ENCODE results near the gene BSN. TPM values are rescaled to one million over a fixed set of nuclear protein-coding genes. Genes with fewer than 3 reads are reported as not detected.

Gene BSN
- total RNA-seq, 2 donors from 2014 or later, result 0.13 to 0.22 TPM

- H3K4me3 Mint-ChIP-seq, result no peak overlapping the region
- no peaks in the 10 kb centered on the region for H3K9me3 Mint-ChIP-seq
- H3K27ac Mint-ChIP-seq, result no peak overlapping the region
- H3K4me1 Mint-ChIP-seq, result peaks cover 11% of the 10 kb centered on the region
- peaks cover 45% of the 10 kb centered on the region for H3K36me3 Mint-ChIP-seq (ENCODE audit: low read depth)
- no peaks in the 10 kb centered on the region for H3K27me3 Mint-ChIP-seq
- no peak for ATAC-seq (replicated peaks)
Observed at GRCh38 chr3:49530701-49531100, 23.6 kb upstream of the BSN start.

DNA sequence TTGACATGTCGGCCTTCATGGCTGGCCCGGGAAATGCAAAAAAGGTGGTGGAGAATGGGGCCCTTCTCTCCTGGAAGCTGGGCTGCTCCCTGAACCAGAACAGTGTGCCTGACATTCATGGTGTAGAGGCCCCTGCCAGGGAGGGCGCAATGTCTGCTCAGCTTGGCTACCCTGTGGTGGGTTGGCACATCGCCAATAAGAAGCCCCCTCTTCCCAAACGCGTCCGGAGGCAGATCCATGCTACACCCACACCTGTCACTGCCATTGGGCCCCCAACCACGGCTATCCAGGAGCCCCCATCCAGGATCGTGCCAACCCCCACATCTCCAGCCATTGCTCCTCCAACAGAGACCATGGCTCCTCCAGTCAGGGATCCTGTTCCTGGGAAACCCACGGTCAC, 23.1 kb upstream of the BSN start:
- Mint-ChIP-seq H3K4me3 (no peak overlapping the region), H3K9me3 (no peaks in the 10 kb centered on the region), H3K27ac (no peak overlapping the region), H3K27me3 (no peaks in the 10 kb centered on the region), H3K36me3 (ENCODE audit: low read depth) (peaks cover 45% of the 10 kb centered on the region), H3K4me1 (peaks cover 11% of the 10 kb centered on the region)
- ATAC-seq (replicated peaks), result no peak

DNA sequence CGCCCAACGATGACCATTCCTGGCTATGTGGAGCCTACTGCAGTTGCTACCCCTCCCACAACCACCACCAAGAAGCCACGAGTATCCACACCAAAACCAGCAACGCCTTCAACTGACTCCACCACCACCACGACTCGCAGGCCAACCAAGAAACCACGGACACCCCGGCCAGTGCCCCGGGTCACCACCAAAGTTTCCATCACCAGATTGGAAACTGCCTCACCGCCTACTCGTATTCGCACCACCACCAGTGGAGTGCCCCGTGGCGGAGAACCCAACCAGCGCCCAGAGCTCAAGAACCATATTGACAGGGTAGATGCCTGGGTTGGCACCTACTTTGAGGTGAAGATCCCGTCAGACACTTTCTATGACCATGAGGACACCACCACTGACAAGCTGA, 22.6 kb upstream of the BSN start:
- peaks cover 11% of the 10 kb centered on the region for H3K4me1 Mint-ChIP-seq
- no peaks in the 10 kb centered on the region for H3K9me3 Mint-ChIP-seq
- H3K27ac Mint-ChIP-seq, result no peak overlapping the region
- peaks cover 45% of the 10 kb centered on the region for H3K36me3 Mint-ChIP-seq (ENCODE audit: low read depth)
- no peak overlapping the region for H3K4me3 Mint-ChIP-seq
- no peaks in the 10 kb centered on the region for H3K27me3 Mint-ChIP-seq
- no peak for ATAC-seq (replicated peaks)

GRCh38 chr3:49533031-49533430, 21.2 kb upstream of the BSN start:
- Mint-ChIP-seq H3K9me3 (no peaks in the 10 kb centered on the region), H3K4me3 (no peak overlapping the region), H3K27ac (no peak overlapping the region), H3K27me3 (no peaks in the 10 kb centered on the region), H3K36me3 (ENCODE audit: low read depth) (peaks cover 45% of the 10 kb centered on the region), H3K4me1 (peaks cover 11% of the 10 kb centered on the region)
- ATAC-seq (replicated peaks), result no peak

- H3K36me3 Mint-ChIP-seq (ENCODE audit: low read depth), result peaks cover 45% of the 10 kb centered on the region
- no peak overlapping the region for H3K27ac Mint-ChIP-seq
- H3K4me1 Mint-ChIP-seq, result peaks cover 11% of the 10 kb centered on the region
- ATAC-seq (replicated peaks), result no peak
- H3K9me3 Mint-ChIP-seq, result no peaks in the 10 kb centered on the region
- H3K4me3 Mint-ChIP-seq, result no peak overlapping the region
- no peaks in the 10 kb centered on the region for H3K27me3 Mint-ChIP-seq
Observed at GRCh38 chr3:49533786-49534519, 20.3 kb upstream of the BSN start.

GRCh38 chr3:49534581-49535441, 19.5 kb upstream of the BSN start:
- Mint-ChIP-seq H3K36me3 (ENCODE audit: low read depth) (peaks cover 44% of the 10 kb centered on the region), H3K27me3 (no peaks in the 10 kb centered on the region), H3K9me3 (no peaks in the 10 kb centered on the region), H3K4me1 (peaks cover 5% of the 10 kb centered on the region), H3K4me3 (no peak overlapping the region), H3K27ac (no peak overlapping the region)
- no peak for ATAC-seq (replicated peaks)

GRCh38 chr3:49535971-49536874, 18.1 kb upstream of the BSN start:
- H3K4me3 Mint-ChIP-seq, result no peak overlapping the region
- H3K27ac Mint-ChIP-seq, result no peak overlapping the region
- peaks cover 30% of the 10 kb centered on the region for H3K36me3 Mint-ChIP-seq (ENCODE audit: low read depth)
- H3K9me3 Mint-ChIP-seq, result no peaks in the 10 kb centered on the region
- no peaks in the 10 kb centered on the region for H3K4me1 Mint-ChIP-seq
- H3K27me3 Mint-ChIP-seq, result no peaks in the 10 kb centered on the region
- ATAC-seq (replicated peaks), result no peak

DNA sequence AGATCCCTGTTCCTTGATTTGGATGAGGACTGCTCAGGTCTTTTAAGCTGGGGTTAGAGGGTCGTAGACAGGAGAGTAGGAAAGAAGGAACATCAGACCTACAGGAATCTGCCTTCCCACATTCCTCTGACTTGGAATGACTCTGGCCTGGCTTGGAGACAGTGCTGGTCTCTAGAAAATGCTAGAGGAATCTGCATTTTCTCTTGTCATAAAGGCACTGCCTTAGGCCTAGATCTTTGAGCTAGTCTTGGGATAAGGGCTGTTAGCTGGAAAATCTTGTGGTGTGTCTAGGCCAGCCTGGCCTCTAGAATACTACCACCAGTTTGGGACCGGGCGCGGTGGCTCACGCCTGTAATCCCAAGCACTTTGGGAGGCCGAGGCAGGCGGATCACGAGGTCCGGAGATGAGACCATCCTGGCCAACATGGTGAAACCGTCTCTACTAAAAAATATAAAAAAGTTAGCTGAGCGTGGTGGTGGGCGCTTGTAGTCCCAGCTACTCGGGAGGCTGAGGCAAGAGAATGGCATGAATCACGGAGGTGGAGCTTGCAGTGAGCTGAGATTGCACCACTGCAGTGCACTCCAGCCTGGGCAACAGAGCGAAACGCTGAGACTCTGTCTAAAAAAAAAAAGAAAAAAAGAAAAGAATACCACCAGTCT, 17.3 kb upstream of the BSN start:
- no peak for ATAC-seq (replicated peaks)
- Mint-ChIP-seq H3K36me3 (ENCODE audit: low read depth) (peaks cover 22% of the 10 kb centered on the region), H3K27me3 (no peaks in the 10 kb centered on the region), H3K27ac (no peak overlapping the region), H3K4me3 (no peak overlapping the region), H3K4me1 (no peaks in the 10 kb centered on the region), H3K9me3 (no peaks in the 10 kb centered on the region)

DNA sequence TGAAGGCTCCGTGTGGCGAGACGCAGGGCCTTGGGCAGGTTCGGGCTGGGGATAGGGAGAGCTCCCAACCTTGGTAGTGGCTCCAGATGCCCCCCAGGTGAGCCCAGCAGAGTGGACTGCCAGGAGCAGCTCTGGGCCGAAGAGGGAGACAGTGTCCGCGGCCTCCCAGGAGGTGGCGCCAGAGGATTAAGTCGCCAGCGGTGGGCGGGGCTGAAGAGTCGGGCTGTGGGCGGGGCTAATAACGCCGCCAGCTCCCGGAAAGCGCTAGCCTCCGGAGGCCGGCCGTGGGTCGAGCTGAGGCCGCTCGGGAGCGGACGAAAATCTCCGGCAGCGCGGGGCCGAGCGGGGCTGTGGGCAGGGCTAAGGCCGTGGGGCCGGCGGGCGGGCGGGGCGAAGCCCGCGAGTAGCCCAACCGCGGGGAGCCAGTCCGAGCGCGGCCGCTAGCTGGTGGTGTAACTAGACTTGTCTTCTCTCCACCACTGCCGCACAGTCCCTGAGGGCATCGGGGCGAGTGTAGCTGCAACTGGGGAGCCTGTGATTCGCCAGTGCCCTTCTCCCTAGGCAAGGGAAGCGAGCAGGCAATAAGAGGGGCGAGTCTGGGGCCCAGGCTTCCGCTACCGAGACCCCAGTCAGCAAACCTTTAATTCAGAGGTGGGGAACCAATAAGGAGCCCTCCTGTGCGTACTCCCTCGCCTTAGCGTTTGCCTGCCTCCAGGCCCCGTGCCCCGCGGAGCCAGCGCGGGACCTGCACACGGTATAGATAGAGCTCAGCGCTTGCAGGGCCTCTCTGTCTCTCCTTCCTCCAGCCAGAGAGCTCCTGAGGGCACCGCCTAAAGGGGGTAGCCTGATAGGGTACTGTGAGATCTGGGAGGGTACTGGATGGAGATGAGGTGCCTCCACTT, 14.4 kb upstream of the BSN start:
- H3K27me3 Mint-ChIP-seq, result peaks cover 3% of the 10 kb centered on the region
- peak; percentile 92 for ATAC-seq (replicated peaks)
- no peaks in the 10 kb centered on the region for H3K36me3 Mint-ChIP-seq (ENCODE audit: low read depth)
- no peaks in the 10 kb centered on the region for H3K4me1 Mint-ChIP-seq
- peak overlapping the region; percentile 74 for H3K4me3 Mint-ChIP-seq
- H3K9me3 Mint-ChIP-seq, result no peaks in the 10 kb centered on the region
- no peak overlapping the region for H3K27ac Mint-ChIP-seq

DNA sequence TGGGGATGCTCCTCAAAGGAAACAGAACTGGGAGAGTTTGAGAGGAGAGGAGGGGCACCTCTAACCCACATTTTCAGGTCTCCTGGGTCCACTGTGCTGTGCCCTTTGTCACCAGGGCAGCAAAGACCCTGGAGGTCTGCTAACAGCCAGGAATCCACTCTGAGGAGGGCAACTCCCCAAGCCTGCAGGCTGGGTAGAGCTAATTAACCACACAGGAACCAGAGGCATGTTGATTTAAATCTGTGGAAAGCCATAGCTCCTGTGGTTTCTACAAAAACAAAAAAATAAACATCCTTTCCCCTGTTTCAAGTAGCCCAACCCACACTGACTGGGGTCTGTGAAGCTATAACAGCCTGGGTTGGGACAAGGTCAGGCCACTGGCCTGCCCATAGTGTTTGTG, 2.2 kb upstream of the BSN start:
- Mint-ChIP-seq H3K36me3 (ENCODE audit: low read depth) (no peaks in the 10 kb centered on the region), H3K4me3 (no peak overlapping the region), H3K9me3 (no peaks in the 10 kb centered on the region), H3K27ac (no peak overlapping the region), H3K4me1 (peaks cover 9% of the 10 kb centered on the region), H3K27me3 (peaks cover 13% of the 10 kb centered on the region)
- ATAC-seq (replicated peaks), result no peak

DNA sequence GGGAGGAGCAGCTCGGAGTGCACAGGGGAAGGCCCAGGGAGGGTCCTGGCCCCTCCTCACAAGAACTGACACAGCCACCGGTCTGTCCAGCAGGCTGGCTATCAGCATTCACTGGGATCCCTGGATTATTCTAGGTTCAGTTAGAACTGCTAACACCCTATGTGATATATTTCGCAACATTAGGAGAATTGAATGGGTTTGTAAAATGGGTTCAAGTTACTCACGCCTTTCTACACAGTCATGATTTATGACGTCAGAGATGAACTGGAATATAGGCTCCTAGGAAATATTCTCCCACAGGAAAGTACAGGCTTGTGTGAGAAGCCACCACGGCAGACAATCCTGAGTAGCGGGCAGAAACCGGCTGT, 969 bp upstream of the BSN start:
- Mint-ChIP-seq H3K4me1 (peaks cover 9% of the 10 kb centered on the region), H3K4me3 (peak overlapping the region; percentile 84), H3K27me3 (peaks cover 20% of the 10 kb centered on the region), H3K9me3 (no peaks in the 10 kb centered on the region), H3K27ac (no peak overlapping the region), H3K36me3 (ENCODE audit: low read depth) (no peaks in the 10 kb centered on the region)
- ATAC-seq (replicated peaks), result no peak

GRCh38 chr3:49554633-49555265, 472 bp downstream of the BSN start:
- Mint-ChIP-seq H3K4me3 (peak overlapping the region; percentile 50), H3K27me3 (peaks cover 24% of the 10 kb centered on the region), H3K36me3 (ENCODE audit: low read depth) (no peaks in the 10 kb centered on the region), H3K4me1 (peaks cover 9% of the 10 kb centered on the region), H3K27ac (no peak overlapping the region), H3K9me3 (no peaks in the 10 kb centered on the region)
- ATAC-seq (replicated peaks), result peak; percentile 86
